SK-N-SH treated with all-trans-retinoic acid at 6 μM for 48 hours (cell line): ENCODE results near the gene HDAC11.
A peak's percentile ranks its signal among the peaks of the same experiment; 100 is the strongest.

Experiments
- ATAC-seq: fragments of 200-7000 bp; cut with Tn5 transposase; 3 replicates; pipeline ENCODE4 v1.9.1; 2020; ENCODE audit warnings: mild to moderate bottlenecking, moderate library complexity
- ARNTL ChIP-seq: fragments of 450-650 bp; formaldehyde crosslinking; IDR thresholded peaks from 2 replicates; pipeline ENCODE4 v1.5.0; 2020; ENCODE audit warnings: low read depth, mild to moderate bottlenecking, moderate library complexity, borderline replicate concordance
- BACH2 ChIP-seq: fragments of 250-450 bp; sonication (Bioruptor Pico); IDR thresholded peaks from 2 replicates; pipeline ENCODE4 v1.9.0; 2021; ENCODE audit warnings: mild to moderate bottlenecking, borderline replicate concordance
- CREB5 ChIP-seq: fragments of 250-450 bp; sonication (Bioruptor Pico); IDR thresholded peaks from 2 replicates; pipeline ENCODE4 v1.5.1; 2020; ENCODE audit warnings: low read depth, mild to moderate bottlenecking, moderate library complexity
- CSDC2 ChIP-seq: fragments of 250-450 bp; sonication (Bioruptor Pico); IDR thresholded peaks from 2 replicates; pipeline ENCODE4 v1.5.0; 2020; ENCODE audit warnings: mild to moderate bottlenecking, moderate library complexity
- CSRNP3 ChIP-seq: fragments of 250-450 bp; sonication (Bioruptor Pico); IDR thresholded peaks from 2 replicates; pipeline ENCODE4 v1.5.1; 2021; ENCODE audit warnings: mild to moderate bottlenecking, moderate library complexity
- ESRRG ChIP-seq: fragments of 250-450 bp; sonication (Bioruptor Pico); IDR thresholded peaks from 2 replicates; pipeline ENCODE4 v1.6.1; 2021; ENCODE audit warnings: mild to moderate bottlenecking
- GLIS3 ChIP-seq: fragments of 250-450 bp; sonication (Bioruptor Pico); IDR thresholded peaks from 2 replicates; pipeline ENCODE4 v1.5.0; 2020; ENCODE audit warnings: mild to moderate bottlenecking, moderate library complexity
- ISL1 ChIP-seq: fragments of 250-450 bp; sonication (Bioruptor Pico); IDR thresholded peaks from 2 replicates; pipeline ENCODE4 v2.1.2; 2022; ENCODE audit warnings: mild to moderate bottlenecking, moderate library complexity
- OSR1 ChIP-seq: fragments of 250-450 bp; sonication (Bioruptor Pico); IDR thresholded peaks from 2 replicates; pipeline ENCODE4 v1.8.0; 2022; ENCODE audit warnings: moderate library complexity, mild to moderate bottlenecking, inconsistent platforms
- PATZ1 ChIP-seq: fragments of 250-450 bp; sonication (Bioruptor Pico); IDR thresholded peaks from 2 replicates; pipeline ENCODE4 v1.8.0; 2020; ENCODE audit warnings: mild to moderate bottlenecking, moderate library complexity, borderline replicate concordance
- POU6F1 ChIP-seq: fragments of 250-450 bp; sonication (Bioruptor Pico); IDR thresholded peaks from 2 replicates; pipeline ENCODE4 v1.8.0; 2021; ENCODE audit warnings: low read depth, mild to moderate bottlenecking, moderate library complexity, borderline replicate concordance
- PPARA ChIP-seq: fragments of 250-450 bp; sonication (Bioruptor Pico); IDR thresholded peaks from 2 replicates; pipeline ENCODE4 v1.5.0; 2020; ENCODE audit warnings: mild to moderate bottlenecking, borderline replicate concordance
- RARB ChIP-seq: fragments of 250-450 bp; sonication (Bioruptor Pico); IDR thresholded peaks from 2 replicates; pipeline ENCODE4 v1.8.0; 2021; ENCODE audit warnings: mild to moderate bottlenecking, moderate library complexity
- SNAI2 ChIP-seq: fragments of 250-450 bp; sonication (Bioruptor Pico); IDR thresholded peaks from 2 replicates; pipeline ENCODE4 v1.5.0; 2020; ENCODE audit warnings: mild to moderate bottlenecking, moderate library complexity
- TCF4 ChIP-seq: fragments of 250-450 bp; sonication (Bioruptor Pico); IDR thresholded peaks from 2 replicates; pipeline ENCODE4 v1.8.0; 2021; ENCODE audit warnings: mild to moderate bottlenecking, moderate library complexity, borderline replicate concordance
- TOX ChIP-seq: fragments of 250-450 bp; sonication (Bioruptor Pico); IDR thresholded peaks from 2 replicates; pipeline ENCODE4 v1.8.0; 2021; ENCODE audit warnings: mild to moderate bottlenecking, moderate library complexity, borderline replicate concordance
- TSHZ2 ChIP-seq: fragments of 250-450 bp; sonication (Bioruptor Pico); IDR thresholded peaks from 2 replicates; pipeline ENCODE4 v1.5.0; 2020; ENCODE audit warnings: mild to moderate bottlenecking, moderate library complexity
- ZC3H10 ChIP-seq: fragments of 250-450 bp; sonication (Bioruptor Pico); IDR thresholded peaks from 2 replicates; pipeline ENCODE4 v1.5.1; 2021; ENCODE audit warnings: mild to moderate bottlenecking, moderate library complexity
- ZFP3 ChIP-seq: fragments of 250-450 bp; sonication (Bioruptor Pico); IDR thresholded peaks from 2 replicates; pipeline ENCODE4 v1.5.0; 2020; ENCODE audit warnings: mild to moderate bottlenecking, moderate library complexity
- ZFP30 ChIP-seq: fragments of 450-650 bp; formaldehyde crosslinking; IDR thresholded peaks from 2 replicates; pipeline ENCODE4 v1.5.0; 2022; ENCODE audit warnings: mild to moderate bottlenecking, moderate library complexity
- ZNF565 ChIP-seq: fragments of 450-650 bp; formaldehyde crosslinking; conservative IDR thresholded peaks from 2 replicates; pipeline ENCODE4 v1.5.0; 2020; ENCODE audit warnings: low read depth, mild to moderate bottlenecking, moderate library complexity
- ZNF70 ChIP-seq: fragments of 450-650 bp; formaldehyde crosslinking; IDR thresholded peaks from 2 replicates; pipeline ENCODE4 v1.5.0; 2020; ENCODE audit warnings: mild to moderate bottlenecking, moderate library complexity
- ZNF8 ChIP-seq: fragments of 450-650 bp; formaldehyde crosslinking; IDR thresholded peaks from 2 replicates; pipeline ENCODE4 v1.5.0; 2020; ENCODE audit warnings: mild to moderate bottlenecking, moderate library complexity

Gene HDAC11

GRCh38 chr3:13529196-13530112 lies 49.3 kb downstream of the HDAC11 start:
- ATAC-seq = no peak
- TF ChIP-seq RARB (CRISPR knock-in tag) (no peak), ZFP3 (CRISPR knock-in tag) (peak; percentile 90), ZC3H10 (CRISPR knock-in tag) (no peak)

GRCh38 chr3:13530241-13531009 lies 50.3 kb downstream of the HDAC11 start:
- no peak for ATAC-seq
- TF ChIP-seq ZNF565 = no peak
- no peak for TF ChIP-seq ZNF8
- TF ChIP-seq ZNF70 (CRISPR knock-in tag) = no peak
- no peak for TF ChIP-seq CSDC2 (CRISPR knock-in tag)
- no peak for TF ChIP-seq CREB5 (CRISPR knock-in tag)
- no peak for TF ChIP-seq RARB (CRISPR knock-in tag)
- TF ChIP-seq GLIS3 = no peak
- no peak for TF ChIP-seq OSR1 (CRISPR knock-in tag)
- no peak for TF ChIP-seq TCF4 (CRISPR knock-in tag)
- TF ChIP-seq ZFP30 (CRISPR knock-in tag) = no peak
- no peak for TF ChIP-seq SNAI2
- TF ChIP-seq ISL1 = no peak
- TF ChIP-seq TSHZ2 = no peak
- no peak for TF ChIP-seq PATZ1 (CRISPR knock-in tag)
- TF ChIP-seq TOX (CRISPR knock-in tag) = no peak
- TF ChIP-seq CSRNP3 (CRISPR knock-in tag) = no peak
- no peak for TF ChIP-seq PPARA
- TF ChIP-seq ZC3H10 (CRISPR knock-in tag) = no peak
- TF ChIP-seq POU6F1 (CRISPR knock-in tag) = no peak
- no peak for TF ChIP-seq ESRRG (CRISPR knock-in tag)

- no peak for ATAC-seq
- TF ChIP-seq TOX (CRISPR knock-in tag) (no peak), ZC3H10 (CRISPR knock-in tag) (no peak), GLIS3 (no peak), BACH2 (no peak), PATZ1 (CRISPR knock-in tag) (no peak), RARB (CRISPR knock-in tag) (no peak), OSR1 (CRISPR knock-in tag) (no peak), PPARA (no peak), ARNTL (CRISPR knock-in tag) (no peak), POU6F1 (CRISPR knock-in tag) (no peak), ZFP30 (CRISPR knock-in tag) (no peak), ISL1 (no peak), ZNF70 (CRISPR knock-in tag) (no peak)
Observed at GRCh38 chr3:13532085-13532484, 52.0 kb downstream of the HDAC11 start.
